ENCODE data around the gene CALM1.

DNA sequence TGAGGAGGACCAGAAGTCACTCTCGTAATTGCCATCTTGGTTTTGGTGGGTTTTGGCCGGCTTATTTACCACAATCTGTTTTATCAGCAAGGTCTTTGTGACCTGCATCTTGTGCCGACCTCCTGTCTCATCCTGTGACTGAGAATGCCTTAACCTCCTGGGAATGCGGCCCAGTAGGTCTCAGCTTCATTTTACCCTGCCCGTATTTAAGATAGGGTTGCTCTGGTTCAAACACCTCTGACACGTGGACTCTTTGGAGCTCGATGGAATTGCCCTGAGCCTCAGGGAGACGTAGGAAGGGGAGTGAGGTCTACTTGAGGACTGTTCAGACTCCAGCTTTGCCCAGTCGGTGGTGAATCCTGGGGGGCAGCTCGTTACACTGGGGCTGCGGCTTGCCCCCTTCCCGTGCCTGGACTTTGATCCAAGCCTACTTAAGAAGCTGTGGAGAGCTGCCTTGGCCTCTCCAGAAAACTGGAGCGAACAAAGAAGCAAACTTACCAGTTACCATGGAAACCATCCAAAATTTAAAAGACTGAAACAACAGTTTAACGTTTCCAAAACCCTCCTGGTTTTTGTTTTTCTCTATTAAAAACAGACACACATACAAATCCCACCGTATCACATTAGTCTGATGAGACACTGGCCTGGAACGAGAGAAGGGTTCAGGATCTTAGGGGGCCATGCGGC, 28.0 kb downstream of the CALM1 start:
- TF ChIP-seq, protein P1, sequence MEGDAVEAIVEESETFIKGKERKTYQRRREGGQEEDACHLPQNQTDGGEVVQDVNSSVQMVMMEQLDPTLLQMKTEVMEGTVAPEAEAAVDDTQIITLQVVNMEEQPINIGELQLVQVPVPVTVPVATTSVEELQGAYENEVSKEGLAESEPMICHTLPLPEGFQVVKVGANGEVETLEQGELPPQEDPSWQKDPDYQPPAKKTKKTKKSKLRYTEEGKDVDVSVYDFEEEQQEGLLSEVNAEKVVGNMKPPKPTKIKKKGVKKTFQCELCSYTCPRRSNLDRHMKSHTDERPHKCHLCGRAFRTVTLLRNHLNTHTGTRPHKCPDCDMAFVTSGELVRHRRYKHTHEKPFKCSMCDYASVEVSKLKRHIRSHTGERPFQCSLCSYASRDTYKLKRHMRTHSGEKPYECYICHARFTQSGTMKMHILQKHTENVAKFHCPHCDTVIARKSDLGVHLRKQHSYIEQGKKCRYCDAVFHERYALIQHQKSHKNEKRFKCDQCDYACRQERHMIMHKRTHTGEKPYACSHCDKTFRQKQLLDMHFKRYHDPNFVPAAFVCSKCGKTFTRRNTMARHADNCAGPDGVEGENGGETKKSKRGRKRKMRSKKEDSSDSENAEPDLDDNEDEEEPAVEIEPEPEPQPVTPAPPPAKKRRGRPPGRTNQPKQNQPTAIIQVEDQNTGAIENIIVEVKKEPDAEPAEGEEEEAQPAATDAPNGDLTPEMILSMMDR (IDR thresholded peaks at IDR 0.05; ENCODE audit: low read depth, low read length, missing input control): no peak
- TF ChIP-seq, protein P2, sequence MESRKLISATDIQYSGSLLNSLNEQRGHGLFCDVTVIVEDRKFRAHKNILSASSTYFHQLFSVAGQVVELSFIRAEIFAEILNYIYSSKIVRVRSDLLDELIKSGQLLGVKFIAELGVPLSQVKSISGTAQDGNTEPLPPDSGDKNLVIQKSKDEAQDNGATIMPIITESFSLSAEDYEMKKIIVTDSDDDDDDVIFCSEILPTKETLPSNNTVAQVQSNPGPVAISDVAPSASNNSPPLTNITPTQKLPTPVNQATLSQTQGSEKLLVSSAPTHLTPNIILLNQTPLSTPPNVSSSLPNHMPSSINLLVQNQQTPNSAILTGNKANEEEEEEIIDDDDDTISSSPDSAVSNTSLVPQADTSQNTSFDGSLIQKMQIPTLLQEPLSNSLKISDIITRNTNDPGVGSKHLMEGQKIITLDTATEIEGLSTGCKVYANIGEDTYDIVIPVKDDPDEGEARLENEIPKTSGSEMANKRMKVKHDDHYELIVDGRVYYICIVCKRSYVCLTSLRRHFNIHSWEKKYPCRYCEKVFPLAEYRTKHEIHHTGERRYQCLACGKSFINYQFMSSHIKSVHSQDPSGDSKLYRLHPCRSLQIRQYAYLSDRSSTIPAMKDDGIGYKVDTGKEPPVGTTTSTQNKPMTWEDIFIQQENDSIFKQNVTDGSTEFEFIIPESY (IDR thresholded peaks at IDR 0.05): no peak
- TF ChIP-seq YY1 (IDR thresholded peaks at IDR 0.05) (no peak), JUND (IDR thresholded peaks at IDR 0.05) (no peak), TAF1 (conservative IDR thresholded peaks at IDR 0.05) (no peak), RAD21 (IDR thresholded peaks at IDR 0.05) (no peak), SP1 (IDR thresholded peaks at IDR 0.05) (no peak), FOXA1 (IDR thresholded peaks at IDR 0.05) (no peak), GABPA (IDR thresholded peaks at IDR 0.05 in 1 of 2, conservative IDR thresholded peaks at IDR 0.05 in 1 of 2) (no peak), RXRA (IDR thresholded peaks at IDR 0.05) (no peak)
- TF ChIP-seq, protein P3, sequence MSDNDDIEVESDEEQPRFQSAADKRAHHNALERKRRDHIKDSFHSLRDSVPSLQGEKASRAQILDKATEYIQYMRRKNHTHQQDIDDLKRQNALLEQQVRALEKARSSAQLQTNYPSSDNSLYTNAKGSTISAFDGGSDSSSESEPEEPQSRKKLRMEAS (IDR thresholded peaks at IDR 0.05): no peak
- TF ChIP-seq, protein P4, sequence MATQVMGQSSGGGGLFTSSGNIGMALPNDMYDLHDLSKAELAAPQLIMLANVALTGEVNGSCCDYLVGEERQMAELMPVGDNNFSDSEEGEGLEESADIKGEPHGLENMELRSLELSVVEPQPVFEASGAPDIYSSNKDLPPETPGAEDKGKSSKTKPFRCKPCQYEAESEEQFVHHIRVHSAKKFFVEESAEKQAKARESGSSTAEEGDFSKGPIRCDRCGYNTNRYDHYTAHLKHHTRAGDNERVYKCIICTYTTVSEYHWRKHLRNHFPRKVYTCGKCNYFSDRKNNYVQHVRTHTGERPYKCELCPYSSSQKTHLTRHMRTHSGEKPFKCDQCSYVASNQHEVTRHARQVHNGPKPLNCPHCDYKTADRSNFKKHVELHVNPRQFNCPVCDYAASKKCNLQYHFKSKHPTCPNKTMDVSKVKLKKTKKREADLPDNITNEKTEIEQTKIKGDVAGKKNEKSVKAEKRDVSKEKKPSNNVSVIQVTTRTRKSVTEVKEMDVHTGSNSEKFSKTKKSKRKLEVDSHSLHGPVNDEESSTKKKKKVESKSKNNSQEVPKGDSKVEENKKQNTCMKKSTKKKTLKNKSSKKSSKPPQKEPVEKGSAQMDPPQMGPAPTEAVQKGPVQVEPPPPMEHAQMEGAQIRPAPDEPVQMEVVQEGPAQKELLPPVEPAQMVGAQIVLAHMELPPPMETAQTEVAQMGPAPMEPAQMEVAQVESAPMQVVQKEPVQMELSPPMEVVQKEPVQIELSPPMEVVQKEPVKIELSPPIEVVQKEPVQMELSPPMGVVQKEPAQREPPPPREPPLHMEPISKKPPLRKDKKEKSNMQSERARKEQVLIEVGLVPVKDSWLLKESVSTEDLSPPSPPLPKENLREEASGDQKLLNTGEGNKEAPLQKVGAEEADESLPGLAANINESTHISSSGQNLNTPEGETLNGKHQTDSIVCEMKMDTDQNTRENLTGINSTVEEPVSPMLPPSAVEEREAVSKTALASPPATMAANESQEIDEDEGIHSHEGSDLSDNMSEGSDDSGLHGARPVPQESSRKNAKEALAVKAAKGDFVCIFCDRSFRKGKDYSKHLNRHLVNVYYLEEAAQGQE (IDR thresholded peaks at IDR 0.05): no peak
